Measurements from ENCODE around the gene ST7. TPM values are rescaled to one million over a fixed set of nuclear protein-coding genes. Genes with fewer than 3 reads are reported as not detected.
"Not testable (repeated sequence)": the region's sequence is repeated elsewhere in the genome, so short reads cannot be mapped to it uniquely, and the experiment has no call there.

The ST7 gene
- polyA plus RNA-seq, 1 donor from 2014 or later: 76.8 TPM

DNA sequence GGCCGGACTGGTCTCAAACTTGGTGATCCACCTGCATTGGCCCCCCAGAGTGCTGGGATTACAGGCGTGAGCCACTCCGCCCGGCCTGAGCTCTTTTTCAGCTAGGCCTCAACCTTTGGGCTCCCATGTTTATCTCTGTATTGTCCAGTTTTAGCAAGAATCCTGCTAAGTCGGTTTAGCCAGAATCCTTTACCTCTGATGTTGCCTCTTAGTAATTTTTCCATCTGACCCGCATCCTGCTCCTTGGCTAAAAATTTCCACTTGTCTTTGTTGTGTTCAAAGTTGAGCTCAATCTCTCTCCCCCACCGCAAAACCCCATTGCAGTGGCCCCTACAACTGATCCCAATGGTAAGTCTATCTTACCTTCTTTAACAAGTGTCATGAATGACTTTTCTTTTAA, 20.7 kb upstream of the ST7 start:
- H3K79me2 ChIP-seq (replicated peaks; ENCODE audit: insufficient read depth, low read length): no peaks in the 10 kb centered on the region
- no peak for TF ChIP-seq EZH2 (IDR thresholded peaks at IDR 0.05; ENCODE audit: borderline replicate concordance, insufficient read depth, low read length, poor library complexity, severe bottlenecking)
- TF ChIP-seq, protein P1, sequence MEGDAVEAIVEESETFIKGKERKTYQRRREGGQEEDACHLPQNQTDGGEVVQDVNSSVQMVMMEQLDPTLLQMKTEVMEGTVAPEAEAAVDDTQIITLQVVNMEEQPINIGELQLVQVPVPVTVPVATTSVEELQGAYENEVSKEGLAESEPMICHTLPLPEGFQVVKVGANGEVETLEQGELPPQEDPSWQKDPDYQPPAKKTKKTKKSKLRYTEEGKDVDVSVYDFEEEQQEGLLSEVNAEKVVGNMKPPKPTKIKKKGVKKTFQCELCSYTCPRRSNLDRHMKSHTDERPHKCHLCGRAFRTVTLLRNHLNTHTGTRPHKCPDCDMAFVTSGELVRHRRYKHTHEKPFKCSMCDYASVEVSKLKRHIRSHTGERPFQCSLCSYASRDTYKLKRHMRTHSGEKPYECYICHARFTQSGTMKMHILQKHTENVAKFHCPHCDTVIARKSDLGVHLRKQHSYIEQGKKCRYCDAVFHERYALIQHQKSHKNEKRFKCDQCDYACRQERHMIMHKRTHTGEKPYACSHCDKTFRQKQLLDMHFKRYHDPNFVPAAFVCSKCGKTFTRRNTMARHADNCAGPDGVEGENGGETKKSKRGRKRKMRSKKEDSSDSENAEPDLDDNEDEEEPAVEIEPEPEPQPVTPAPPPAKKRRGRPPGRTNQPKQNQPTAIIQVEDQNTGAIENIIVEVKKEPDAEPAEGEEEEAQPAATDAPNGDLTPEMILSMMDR (IDR thresholded peaks at IDR 0.05; ENCODE audit: poor library complexity, severe bottlenecking): no peak
- no peak for TF ChIP-seq EP300 (conservative IDR thresholded peaks at IDR 0.05; ENCODE audit: poor library complexity, severe bottlenecking)
- TF ChIP-seq RAD21 (conservative IDR thresholded peaks at IDR 0.05): no peak
- TF ChIP-seq TAF1 (IDR thresholded peaks at IDR 0.05; ENCODE audit: low read depth): no peak
- no peak for TF ChIP-seq POLR2AphosphoS5 (IDR thresholded peaks at IDR 0.05)
- TF ChIP-seq MXI1 (conservative IDR thresholded peaks at IDR 0.05; ENCODE audit: poor library complexity, severe bottlenecking): no peak
- no peaks in the 10 kb centered on the region for H3K9me3 ChIP-seq (ENCODE audit: low read length)
- no peaks in the 10 kb centered on the region for H3K9me2 ChIP-seq (ENCODE audit: insufficient read depth, low read length)
- H3K9ac ChIP-seq (ENCODE audit: low read length): no peak overlapping the region
- H2AFZ ChIP-seq (ENCODE audit: low read depth, low read length): no peak overlapping the region
- no peaks in the 10 kb centered on the region for H3K36me3 ChIP-seq (ENCODE audit: insufficient read depth, low read length)
- H3K4me3 ChIP-seq (ENCODE audit: low read length): no peak overlapping the region
- no peaks in the 10 kb centered on the region for H4K20me1 ChIP-seq (ENCODE audit: insufficient read depth)
- H3K27ac ChIP-seq (ENCODE audit: low read length): no peak overlapping the region
- no peaks in the 10 kb centered on the region for H3F3A ChIP-seq (ENCODE audit: insufficient read depth, low read length, poor library complexity, severe bottlenecking)
- H3K4me2 ChIP-seq (ENCODE audit: low read length): no peak overlapping the region
- H3K27me3 ChIP-seq (ENCODE audit: insufficient read depth, low read depth, low read length): no peaks in the 10 kb centered on the region

DNA sequence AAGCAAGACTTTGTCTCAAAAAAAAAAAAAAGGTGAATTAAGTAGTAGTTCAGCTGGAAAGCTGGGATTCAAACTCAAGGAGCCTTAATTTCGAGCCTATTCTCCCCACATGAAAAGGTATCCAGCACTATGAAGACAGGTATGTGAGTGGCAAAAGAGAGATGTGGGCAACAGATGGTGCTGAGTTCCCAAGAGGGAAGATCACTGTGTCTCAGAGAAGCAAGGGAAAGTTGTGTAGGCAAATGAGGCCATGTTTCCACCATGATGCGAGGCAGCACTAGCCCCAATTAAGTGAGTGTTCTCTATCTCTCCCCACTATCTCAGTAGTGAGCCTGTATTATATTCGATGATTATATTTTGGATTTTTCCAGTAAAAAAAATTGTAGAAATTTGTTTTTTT, 19.8 kb upstream of the ST7 start:
- no peaks in the 10 kb centered on the region for H3K79me2 ChIP-seq (replicated peaks; ENCODE audit: insufficient read depth, low read length)
- H3K36me3 ChIP-seq (ENCODE audit: insufficient read depth, low read length): no peaks in the 10 kb centered on the region
- no peak overlapping the region for H3K9ac ChIP-seq (ENCODE audit: low read length)
- no peak overlapping the region for H3K4me3 ChIP-seq (ENCODE audit: low read length)
- no peaks in the 10 kb centered on the region for H4K20me1 ChIP-seq (ENCODE audit: insufficient read depth)
- no peaks in the 10 kb centered on the region for H3K9me2 ChIP-seq (ENCODE audit: insufficient read depth, low read length)
- no peak for TF ChIP-seq MXI1 (conservative IDR thresholded peaks at IDR 0.05; ENCODE audit: poor library complexity, severe bottlenecking)
- TF ChIP-seq, protein P2, sequence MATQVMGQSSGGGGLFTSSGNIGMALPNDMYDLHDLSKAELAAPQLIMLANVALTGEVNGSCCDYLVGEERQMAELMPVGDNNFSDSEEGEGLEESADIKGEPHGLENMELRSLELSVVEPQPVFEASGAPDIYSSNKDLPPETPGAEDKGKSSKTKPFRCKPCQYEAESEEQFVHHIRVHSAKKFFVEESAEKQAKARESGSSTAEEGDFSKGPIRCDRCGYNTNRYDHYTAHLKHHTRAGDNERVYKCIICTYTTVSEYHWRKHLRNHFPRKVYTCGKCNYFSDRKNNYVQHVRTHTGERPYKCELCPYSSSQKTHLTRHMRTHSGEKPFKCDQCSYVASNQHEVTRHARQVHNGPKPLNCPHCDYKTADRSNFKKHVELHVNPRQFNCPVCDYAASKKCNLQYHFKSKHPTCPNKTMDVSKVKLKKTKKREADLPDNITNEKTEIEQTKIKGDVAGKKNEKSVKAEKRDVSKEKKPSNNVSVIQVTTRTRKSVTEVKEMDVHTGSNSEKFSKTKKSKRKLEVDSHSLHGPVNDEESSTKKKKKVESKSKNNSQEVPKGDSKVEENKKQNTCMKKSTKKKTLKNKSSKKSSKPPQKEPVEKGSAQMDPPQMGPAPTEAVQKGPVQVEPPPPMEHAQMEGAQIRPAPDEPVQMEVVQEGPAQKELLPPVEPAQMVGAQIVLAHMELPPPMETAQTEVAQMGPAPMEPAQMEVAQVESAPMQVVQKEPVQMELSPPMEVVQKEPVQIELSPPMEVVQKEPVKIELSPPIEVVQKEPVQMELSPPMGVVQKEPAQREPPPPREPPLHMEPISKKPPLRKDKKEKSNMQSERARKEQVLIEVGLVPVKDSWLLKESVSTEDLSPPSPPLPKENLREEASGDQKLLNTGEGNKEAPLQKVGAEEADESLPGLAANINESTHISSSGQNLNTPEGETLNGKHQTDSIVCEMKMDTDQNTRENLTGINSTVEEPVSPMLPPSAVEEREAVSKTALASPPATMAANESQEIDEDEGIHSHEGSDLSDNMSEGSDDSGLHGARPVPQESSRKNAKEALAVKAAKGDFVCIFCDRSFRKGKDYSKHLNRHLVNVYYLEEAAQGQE (IDR thresholded peaks at IDR 0.05; ENCODE audit: borderline replicate concordance): no peak
- H3F3A ChIP-seq (ENCODE audit: insufficient read depth, low read length, poor library complexity, severe bottlenecking): no peaks in the 10 kb centered on the region
- no peaks in the 10 kb centered on the region for H3K9me3 ChIP-seq (ENCODE audit: low read length)
- no peak overlapping the region for H3K27ac ChIP-seq (ENCODE audit: low read length)
- no peak overlapping the region for H2AFZ ChIP-seq (ENCODE audit: low read depth, low read length)
- no peak overlapping the region for H3K4me2 ChIP-seq (ENCODE audit: low read length)
- H3K27me3 ChIP-seq (ENCODE audit: insufficient read depth, low read depth, low read length): no peaks in the 10 kb centered on the region

DNA sequence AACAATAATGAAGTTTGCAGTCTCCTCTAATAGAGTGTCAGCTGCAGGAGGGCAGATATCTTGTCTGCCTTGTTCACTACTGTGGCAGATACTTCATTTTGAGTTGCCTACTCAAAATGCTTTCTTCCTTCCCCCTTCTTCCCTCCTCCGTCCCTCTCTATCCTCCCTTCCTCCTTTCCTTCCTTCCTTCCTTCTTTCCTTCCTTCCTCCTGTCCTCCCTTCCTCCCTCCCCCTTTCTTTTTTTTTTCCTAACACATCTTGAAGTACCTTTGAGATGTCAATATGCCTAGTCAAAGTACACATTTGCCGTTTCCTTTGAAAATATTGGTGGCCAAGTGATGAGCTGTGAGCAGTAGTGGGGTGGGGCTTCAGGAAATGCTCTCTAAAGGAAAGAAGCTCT, 18.7 kb upstream of the ST7 start:
- Histone ChIP-seq H3K27me3 (ENCODE audit: insufficient read depth, low read depth, low read length) (no peaks in the 10 kb centered on the region), H3K9me2 (ENCODE audit: insufficient read depth, low read length) (no peaks in the 10 kb centered on the region), H3K36me3 (ENCODE audit: insufficient read depth, low read length) (no peaks in the 10 kb centered on the region), H3K79me2 (replicated peaks; ENCODE audit: insufficient read depth, low read length) (no peaks in the 10 kb centered on the region), H3K9me3 (ENCODE audit: low read length) (no peaks in the 10 kb centered on the region), H3K27ac (ENCODE audit: low read length) (no peak overlapping the region), H4K20me1 (ENCODE audit: insufficient read depth) (no peaks in the 10 kb centered on the region), H2AFZ (ENCODE audit: low read depth, low read length) (no peak overlapping the region), H3F3A (ENCODE audit: insufficient read depth, low read length, poor library complexity, severe bottlenecking) (no peaks in the 10 kb centered on the region), H3K4me2 (ENCODE audit: low read length) (no peak overlapping the region), H3K4me3 (ENCODE audit: low read length) (no peak overlapping the region), H3K9ac (ENCODE audit: low read length) (no peak overlapping the region)
- TF ChIP-seq, protein P2 (IDR thresholded peaks at IDR 0.05; ENCODE audit: borderline replicate concordance): no peak
- no peak for TF ChIP-seq POLR2AphosphoS5 (IDR thresholded peaks at IDR 0.05)

DNA sequence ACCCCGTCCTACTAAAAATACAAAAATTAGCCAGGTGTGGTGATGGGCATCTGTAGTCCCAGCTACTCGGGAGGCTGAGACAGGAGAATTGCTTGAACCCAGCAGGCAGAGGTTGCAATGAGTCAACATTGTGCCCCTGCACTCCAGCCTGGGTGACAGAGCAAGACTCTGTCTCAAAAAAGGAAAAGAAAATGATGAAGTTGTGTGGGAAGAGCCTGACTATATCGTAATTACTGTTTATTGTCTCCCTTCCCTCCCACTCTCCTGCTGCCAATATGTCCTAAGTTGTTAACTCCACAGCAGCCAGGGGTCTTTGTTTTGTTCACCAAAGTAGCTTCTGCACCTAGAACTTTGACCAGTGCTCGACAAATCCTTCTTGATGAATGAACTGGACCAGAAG, 16.5 kb upstream of the ST7 start:
- not testable (repeated sequence) for H3K4me2 ChIP-seq (ENCODE audit: low read length); H2AFZ ChIP-seq (ENCODE audit: low read depth, low read length); H3K4me3 ChIP-seq (ENCODE audit: low read length); H3K27me3 ChIP-seq (ENCODE audit: insufficient read depth, low read depth, low read length); H3K79me2 ChIP-seq (replicated peaks; ENCODE audit: insufficient read depth, low read length); H3K9me2 ChIP-seq (ENCODE audit: insufficient read depth, low read length); H3F3A ChIP-seq (ENCODE audit: insufficient read depth, low read length, poor library complexity, severe bottlenecking); H3K9me3 ChIP-seq (ENCODE audit: low read length); H3K9ac ChIP-seq (ENCODE audit: low read length); H4K20me1 ChIP-seq (ENCODE audit: insufficient read depth); H3K27ac ChIP-seq (ENCODE audit: low read length); H3K36me3 ChIP-seq (ENCODE audit: insufficient read depth, low read length)
